ENCODE data around the gene GLI3.

GLI3 gene

DNA sequence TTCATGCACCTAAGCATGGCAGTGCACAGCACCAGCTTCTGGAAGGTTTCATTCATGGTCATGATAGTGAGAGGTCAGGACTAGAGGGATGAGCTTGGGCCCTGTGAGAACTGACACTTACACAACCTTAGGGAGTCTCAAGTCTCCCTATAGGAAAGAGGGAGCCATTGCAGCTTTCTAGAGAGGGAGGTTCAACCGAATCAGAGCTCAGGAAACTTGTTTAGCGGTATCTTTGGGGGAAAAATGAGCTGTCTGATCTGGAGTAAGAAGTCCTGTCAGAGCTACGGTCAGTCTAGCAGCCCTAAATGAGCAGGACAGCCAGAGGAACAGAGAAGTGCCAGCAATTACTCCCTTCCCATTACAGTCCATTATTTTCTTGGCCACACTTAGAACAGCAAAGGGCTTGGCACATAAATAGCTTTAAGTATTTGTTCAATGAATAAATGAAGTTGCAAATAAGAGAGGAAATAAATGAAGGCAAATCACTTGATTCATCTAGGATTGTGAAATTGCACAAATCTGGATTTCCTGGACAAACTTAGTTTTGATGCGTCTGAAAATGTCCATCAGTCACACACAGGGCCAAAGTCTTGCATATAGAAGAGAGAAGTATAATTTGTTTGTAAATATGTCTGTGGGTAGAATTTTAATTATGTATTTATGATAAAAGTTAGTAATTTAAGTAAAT, 262.0 kb downstream of the GLI3 start:
- DNase-seq (ENCODE audit: low read depth in 3 of 3, low spot score in 1 of 3): no peak

DNA sequence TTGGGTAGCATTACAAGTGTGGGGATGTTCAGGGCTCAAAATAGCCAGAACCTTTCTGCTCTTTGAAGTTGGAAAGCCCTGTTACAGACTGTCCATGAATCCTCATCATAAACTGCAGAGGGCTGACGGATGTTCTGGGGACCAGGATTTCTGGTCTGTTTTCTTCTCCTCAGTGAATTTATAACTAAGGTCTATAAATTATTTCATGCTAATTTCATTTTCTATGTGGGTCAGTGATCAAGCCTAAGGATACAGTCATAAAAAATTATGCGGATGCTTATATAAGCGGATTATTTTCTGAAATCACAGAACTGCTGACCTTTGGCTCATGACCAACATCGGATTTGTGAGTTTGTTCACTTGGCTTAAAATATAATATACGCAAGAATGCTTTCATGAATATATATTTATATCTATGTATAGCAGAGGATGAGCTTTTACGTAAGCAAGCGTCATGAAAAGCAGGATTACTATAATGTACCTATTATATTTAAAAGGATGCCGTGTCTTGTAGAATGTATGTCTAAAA, 263.7 kb downstream of the GLI3 start:
- no peak for DNase-seq (ENCODE audit: low read depth in 3 of 3, low spot score in 1 of 3)

DNA sequence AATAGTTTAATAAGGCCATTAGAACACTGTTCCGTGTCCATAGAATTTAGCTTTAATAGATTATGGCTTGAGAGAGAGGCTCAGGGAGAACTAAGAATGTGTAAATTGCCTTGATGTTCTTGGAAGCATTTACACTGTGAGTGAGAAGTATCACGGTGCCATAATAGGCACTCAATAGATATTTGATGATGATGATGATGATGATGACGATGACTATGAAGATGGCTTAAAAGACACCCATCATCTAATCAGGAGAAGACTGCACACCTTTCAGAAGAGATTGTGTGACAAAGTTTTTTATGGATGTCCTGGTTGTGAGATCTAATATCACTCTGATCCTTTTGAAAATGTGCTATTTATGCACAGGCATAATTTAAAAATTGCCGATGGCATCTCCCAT, 264.2 kb downstream of the GLI3 start:
- no peak for DNase-seq (ENCODE audit: low read depth in 3 of 3, low spot score in 1 of 3)

DNA sequence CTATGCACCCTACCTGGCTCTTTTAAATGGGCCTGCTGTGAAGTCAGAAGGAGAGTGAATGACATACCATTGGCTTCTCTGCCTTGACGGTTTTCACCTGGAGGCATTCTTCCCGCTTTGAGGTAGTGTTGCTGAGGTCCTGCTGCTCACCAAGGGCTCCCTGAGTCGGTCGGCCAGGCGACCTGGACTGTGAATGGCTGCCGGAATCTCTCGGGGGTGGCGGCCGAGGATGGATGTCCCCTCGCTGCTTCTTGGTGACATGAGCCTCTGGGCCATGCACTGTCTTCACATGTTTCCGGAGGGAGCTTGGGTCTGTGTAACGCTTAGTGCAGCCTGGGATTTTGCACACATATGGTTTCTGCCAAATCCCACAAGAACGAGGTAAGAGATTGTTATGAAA, 264.7 kb downstream of the GLI3 start:
- no peak for DNase-seq (ENCODE audit: low read depth in 3 of 3, low spot score in 1 of 3)

DNA sequence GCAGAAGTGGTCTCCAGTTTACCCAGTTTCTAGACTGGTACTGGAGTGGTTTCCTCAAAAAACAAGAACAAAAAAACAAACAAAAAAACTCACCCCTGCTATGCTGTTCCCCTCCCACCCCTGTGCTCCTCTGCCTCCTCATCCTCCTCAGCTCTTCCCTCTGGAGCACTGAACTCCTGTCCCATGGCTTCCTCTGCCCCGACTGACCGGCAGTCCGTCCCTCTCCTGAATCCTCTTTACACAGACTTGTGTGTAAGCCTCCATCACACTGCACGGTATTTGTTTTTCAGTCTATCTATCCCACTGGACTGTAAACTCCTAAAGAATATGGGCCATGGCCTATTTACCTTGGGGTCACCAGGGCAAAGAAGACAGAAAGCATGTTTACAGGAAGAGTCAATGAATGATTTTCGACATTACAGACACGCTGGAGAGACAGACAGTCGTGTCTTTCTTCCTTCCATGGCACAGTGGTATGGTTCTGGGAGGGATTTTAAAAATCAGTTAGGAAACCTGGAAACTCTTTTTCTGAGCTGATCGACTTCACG, 265.3 kb downstream of the GLI3 start:
- DNase-seq (ENCODE audit: low read depth in 3 of 3, low spot score in 1 of 3): no peak

DNA sequence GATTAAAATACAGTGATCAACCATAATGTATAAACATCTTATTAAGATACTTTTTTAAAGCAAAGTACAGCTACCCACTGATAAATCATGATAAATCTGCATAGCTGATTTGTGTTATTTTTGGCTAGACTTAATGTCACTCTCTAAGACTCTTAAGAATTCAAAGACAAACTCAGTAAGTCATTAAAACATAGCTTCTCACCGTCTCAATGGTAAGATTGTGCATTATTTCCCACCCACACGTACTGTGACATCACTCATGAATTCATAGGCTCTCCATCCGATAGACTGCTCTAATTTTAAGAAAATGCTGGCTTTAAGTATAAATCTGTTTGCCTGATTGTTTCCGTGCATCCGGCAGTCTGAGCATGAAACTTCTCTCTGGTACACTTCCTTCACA, 266.1 kb downstream of the GLI3 start:
- no peak for DNase-seq (ENCODE audit: low read depth in 3 of 3, low spot score in 1 of 3)

DNA sequence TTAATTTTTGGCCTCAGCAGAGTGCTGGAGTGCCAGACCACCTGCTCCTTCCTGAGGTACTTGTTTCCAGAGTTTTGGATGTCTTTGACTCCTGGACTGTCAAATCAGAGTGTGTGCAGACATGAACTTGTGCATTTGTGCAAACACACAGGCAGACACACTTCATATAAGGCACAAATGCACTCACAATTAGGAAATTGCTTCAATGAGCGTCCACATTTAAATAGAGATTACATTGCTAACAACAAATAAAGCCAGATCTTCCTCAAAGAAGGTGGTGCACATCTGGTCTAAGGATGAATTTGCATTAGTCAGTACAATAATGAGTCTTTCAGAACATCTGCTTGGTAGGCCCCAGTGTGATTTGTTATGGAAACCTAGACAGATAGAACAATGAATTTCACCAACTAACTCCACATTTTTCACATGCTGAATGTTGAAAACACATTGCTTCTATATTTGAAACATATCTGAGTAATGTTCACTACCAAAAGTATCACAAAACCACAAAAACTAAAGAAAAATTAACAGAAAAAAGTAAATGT, 267.4 kb downstream of the GLI3 start:
- DNase-seq (ENCODE audit: low read depth in 3 of 3, low spot score in 1 of 3): no peak

DNA sequence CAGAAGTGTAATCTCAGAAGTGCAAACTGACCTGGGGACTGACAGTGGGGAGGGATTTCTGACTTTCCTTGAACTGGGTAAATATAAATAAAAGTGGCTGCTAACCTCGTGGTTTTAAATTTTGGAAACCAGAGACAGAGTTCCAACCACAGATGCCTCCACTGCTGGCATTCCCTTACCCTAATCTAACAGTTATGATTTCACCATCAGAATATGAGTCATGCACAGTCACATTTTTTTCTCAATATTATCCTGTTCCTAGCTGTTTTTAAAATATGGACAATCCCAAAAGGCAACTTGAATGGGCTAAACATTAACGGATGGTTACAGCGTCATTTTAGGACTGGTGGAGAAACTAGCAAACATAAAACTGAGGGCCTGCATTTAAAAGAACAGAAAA, 269.9 kb downstream of the GLI3 start:
- no peak for DNase-seq (ENCODE audit: low read depth in 3 of 3, low spot score in 1 of 3)

DNA sequence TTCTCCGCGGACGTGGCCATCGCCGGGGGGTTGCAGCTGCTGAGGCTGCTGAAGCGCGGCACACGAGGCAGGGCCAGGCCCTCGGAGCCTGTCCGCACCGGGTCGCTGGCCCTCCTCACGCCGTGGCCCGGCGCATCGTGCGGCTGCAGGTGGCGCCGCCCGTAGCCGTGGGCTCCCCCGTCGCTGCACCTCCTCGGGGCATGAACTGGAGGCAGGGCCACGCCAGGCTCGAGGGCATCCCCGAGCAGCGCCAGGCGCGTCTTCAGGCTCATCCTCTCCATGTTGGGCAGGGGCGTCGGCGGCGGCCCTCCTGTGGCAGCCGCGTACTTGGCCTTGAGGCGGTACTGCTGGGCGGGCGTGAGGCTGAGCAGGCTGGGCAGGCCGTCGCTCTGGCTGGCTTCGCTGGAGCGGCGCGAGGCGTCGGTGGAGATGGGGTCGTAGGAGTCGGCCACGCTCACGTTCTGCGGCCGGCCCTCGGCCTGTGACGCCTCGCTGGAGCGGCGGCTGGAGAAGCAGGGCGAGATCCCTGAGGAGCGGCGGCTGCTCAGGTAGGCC, 271.0 kb downstream of the GLI3 start:
- DNase-seq (ENCODE audit: low read depth in 3 of 3, low spot score in 1 of 3): no peak

DNA sequence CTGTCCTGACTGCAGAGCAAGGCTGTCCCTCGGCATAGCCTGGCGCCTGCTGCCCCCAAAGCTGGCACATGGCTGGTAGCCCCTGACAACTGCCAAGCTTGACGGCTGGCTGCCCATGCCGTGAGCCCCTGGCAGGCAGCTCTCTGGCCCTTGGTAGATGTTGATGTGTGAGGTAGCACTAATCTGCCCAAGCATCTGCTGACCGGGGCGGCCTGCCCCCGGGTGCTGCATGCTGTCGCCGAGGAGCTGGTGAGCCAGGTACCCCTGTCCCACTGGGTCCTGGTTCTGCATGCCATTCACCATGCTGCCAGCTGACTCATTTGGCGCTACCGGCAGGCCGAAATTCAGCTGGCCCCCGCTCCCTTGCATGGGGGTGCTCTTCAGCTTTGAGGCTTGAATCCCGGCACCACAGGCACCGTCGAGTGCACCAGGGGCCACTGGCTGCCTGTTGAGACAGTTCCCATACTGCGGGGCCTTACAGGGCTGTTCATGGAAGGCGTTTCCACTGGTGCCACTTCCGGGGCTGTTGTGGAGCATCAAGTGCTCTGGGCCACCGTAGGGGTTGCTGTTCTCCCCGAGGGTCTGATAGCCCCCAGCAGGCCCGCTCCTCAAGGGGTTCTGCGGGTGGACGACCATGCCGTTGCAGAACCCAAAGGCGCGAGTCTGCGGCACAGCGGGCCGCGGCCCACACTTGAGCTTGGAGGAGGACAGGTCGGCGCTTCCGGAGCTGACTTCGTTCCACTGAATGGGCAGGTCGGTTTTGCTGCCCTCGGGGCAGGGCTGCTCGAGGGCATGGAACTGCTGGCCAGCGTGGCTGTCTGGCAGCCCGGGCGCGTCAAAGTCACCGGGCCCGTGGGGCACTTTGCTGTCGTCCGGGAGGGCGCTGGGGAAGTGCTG, 271.9 kb downstream of the GLI3 start:
- DNase-seq (ENCODE audit: low read depth in 3 of 3, low spot score in 1 of 3): no peak

DNA sequence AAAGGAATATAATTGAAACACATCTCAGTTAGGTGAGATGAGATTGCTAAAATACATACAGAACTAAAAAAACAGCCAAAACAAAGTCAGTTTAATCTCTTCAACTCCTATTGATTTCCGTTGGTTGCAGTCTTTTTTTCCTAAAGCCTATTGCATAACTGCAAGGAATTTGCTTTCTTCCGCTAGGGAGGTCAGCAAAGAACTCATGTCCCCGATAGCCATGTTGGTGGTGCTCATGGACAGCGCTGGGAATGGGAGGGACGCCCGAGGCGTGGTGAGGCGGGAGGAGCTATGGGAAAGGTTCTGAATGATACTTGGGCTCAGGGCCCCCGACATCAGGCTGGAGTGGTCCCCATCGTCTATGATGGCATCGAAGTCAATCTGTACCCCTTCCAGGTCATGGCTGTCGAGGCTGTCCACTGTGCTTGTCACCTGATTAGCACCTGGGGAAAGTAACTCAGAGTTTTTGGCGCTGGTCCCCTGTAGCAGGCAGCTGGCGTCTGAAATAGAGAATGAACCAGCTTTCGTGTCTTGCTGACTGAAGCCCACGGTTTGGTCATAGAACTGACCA, 272.7 kb downstream of the GLI3 start:
- no peak for DNase-seq (ENCODE audit: low read depth in 3 of 3, low spot score in 1 of 3)

DNA sequence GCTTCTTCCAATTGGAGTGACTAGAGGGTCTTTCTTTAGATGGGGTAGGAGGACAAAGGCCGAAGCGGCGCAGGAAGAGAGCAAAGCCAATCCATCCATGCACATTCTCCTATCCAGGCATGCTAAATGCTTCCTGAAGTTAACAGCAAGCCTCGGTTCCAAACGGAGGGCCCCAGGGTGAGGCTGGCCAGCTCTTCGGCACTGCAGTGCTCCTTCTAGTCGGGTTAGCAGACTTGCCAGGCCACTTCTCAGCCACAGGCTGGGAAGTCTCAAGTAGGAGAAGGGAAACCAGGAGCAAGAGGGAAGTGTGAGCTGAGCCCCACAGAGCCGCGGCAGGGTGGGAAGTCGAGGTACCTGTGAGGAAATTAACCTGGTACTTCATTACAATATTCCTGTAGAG, 280.3 kb downstream of the GLI3 start:
- no peak for DNase-seq (ENCODE audit: low read depth in 3 of 3, low spot score in 1 of 3)

DNA sequence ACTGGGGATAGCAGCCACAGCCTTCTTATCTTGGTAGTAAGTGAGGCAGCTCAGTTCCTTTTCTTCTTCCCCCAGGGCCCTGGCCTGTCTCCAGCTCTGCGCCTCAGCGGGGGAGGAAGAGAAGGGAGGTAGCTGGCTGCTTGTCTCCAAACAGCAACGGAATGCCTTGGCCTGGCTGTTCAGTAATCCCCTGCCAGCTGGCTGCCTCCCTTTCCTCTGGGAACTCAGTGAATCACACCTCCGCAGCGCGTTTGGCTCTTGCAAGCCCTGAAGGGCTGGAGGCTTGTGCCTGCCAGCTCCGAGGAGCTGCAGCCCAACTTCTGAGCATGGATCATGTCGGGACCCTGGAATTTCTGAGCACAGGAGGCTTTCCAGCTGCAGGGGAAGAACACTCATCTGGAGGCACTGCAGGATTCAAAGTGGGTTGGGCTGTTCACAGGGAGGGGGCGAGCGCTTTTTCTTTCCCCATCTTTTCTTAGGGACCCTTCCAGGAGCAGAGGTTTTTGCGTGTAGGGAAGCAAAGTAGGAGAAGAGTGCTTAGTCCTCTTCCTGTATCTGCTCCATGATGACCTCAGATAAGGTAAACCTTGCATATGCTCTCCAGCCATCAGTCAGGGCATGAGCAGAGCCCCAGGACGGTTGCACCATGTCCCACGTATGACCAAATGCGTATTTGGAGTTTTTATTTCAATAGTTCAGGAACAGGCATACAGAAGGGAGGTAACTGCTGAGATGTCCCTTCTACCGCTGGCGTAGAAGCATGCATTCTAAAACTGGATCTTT, 280.9 kb downstream of the GLI3 start:
- DNase-seq (ENCODE audit: low read depth in 3 of 3, low spot score in 1 of 3): no peak

DNA sequence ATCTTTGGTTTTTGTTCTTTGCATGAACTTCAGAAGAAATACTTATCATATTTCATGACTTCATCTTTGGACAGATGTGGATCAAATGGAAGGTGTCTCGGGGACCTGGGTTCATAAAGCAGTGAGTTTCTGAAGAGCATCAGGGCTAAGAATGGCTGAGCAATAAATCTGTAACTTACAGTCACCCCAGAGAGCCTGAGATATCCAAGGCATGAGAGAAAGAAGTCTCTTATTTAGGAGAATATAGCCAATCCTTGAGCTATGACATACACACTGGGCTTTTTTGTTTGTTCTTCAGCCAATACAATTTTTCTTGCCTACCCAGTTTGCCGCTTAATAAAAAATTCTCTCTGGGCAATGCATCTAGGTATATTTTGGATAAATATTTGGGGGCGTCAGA, 281.6 kb downstream of the GLI3 start:
- DNase-seq (ENCODE audit: low read depth in 3 of 3, low spot score in 1 of 3): no peak

DNA sequence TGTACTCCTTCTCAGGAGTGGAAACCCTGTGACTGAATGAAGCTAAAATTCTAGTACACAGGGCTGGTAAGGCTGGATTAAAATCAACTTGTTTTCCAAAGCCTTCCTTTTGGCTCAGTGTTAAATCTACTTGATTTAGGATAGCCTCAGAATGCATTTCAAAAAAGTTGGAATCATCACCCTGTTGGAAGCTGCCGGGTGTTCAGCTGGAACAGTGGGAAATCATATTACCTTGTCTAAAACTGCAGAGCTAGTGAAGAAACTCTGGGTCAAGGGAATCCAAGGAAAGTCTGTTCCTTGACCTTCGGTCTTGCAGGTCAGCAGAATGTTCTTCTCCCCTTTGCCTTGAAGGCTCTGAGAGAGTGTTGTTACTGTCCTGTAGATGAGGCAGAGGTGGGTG, 282.0 kb downstream of the GLI3 start:
- no peak for DNase-seq (ENCODE audit: low read depth in 3 of 3, low spot score in 1 of 3)

DNA sequence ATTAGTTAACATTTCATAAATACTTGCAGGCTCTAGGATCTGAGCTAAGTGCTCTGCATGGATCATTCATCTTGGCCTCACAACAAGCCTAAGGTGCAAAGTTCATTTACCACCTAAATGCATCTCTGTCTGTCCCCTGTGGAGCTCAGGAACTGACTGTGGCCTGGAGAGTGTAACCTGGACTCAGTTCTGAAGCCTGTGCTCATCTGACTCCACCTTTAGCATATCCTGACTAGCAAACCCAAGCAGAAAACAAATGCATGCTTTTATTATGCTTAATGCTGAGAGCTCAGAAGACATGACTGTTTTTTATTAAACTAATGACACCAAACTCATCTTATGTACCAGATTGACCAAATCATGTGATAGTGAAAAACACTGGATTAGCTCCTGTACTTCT, 288.5 kb downstream of the GLI3 start:
- no peak for DNase-seq (ENCODE audit: low read depth in 3 of 3, low spot score in 1 of 3)

DNA sequence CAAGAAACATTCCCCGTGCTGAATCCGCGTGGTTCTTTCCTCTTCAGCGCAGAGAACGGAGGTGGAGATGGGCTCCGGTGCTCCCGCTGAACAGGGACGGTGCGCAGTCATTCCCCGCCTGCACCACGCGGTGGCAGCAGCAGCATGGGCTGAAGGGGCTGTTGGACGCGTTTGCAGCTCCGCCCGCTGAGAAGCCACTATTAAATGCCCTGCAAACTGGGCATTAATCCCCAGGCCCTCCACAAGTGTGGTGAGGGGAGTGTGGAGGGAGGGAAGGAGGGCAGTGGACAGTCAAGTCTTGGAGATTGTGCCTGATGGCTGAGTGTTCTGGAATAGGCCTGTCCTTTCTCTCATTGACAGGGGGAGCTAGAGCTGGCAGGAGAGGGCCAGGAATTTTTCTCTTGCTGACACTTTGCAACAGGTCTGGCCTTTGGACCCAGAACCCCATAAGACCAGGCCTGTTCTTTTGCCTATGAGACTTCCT, 293.9 kb downstream of the GLI3 start:
- DNase-seq (ENCODE audit: low read depth in 3 of 3, low spot score in 1 of 3): peak in 1 of 3 donors; percentile 68

DNA sequence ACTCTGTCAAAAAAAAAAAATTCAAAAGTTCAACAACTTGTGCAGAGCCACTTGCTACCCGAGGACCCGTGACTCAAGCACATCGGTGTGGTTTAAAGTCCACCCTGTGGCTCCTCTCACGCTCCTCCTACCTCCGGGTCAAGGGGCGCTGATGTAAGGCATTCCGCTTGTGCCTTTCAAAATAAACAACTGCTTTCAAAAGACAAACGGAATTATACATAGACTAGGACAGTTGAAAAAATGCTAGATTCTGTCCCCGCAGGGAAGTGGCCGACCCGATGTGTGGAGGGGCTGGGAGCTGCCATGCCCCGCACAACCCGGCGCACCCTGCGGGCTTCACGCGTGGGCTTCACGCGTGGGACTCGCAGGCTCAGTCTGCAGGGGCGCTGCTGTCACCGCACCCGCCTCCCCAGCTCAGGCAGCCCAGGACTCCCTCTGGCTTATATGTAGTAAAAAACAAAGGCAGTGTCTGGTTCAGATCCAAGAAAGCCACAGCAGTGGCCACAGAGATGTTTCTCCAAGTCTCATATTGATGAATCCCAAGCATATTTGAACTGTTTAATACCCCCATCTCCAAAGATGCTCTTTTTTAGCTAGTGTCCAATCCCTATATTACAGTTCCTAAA, 294.4 kb downstream of the GLI3 start:
- no peak for DNase-seq (ENCODE audit: low read depth in 3 of 3, low spot score in 1 of 3)

DNA sequence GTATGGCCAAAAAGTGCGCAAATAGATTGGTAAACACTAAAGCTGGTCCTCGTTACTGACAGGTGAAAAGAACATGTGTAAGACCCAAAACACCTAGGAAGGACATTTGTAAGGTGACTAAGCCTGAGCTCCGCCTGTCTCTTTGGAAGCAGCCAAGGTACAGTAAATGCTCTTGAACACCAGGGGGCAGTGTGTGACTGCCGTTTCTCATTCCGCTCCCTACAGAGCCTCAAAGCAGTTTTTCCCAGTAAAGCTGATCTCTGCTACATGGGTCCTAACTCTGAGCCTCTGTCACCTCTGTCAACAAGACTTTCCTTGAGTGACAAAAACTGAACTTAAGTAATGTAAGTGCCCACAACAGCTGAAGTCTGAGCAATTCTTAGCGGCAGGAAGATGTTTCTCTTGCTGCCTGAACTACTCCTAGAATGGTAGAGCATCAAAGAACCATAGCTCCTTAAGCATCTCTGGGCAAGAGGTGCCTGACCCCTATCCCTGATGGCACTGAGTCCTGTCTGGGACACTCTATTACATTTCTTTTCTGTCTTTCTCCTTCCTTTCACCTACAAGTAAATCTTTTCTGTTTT, 296.2 kb downstream of the GLI3 start:
- DNase-seq (ENCODE audit: low read depth in 3 of 3, low spot score in 1 of 3): peak in 2 of 3 donors; percentile 10 to 26
